ENCODE results near the gene TJP1.

The TJP1 gene

DNA sequence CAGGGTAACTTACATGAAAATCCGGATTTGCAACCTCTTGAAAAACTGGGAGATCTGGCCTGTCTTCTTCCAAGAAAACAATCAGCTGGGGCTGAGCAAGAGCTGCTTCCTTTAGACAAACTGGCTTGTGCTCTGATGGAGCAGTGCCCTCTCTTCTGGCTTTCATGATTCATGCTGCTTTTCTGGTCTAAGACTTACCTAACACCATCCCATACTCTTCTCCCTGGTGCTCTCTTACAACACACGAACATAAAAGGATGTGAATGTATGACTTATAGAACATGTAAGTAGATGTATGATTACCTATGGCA is 9.9 kb downstream of the TJP1 start:
- no peak for DNase-seq (ENCODE audit: low spot score)
- TF ChIP-seq, protein P1, sequence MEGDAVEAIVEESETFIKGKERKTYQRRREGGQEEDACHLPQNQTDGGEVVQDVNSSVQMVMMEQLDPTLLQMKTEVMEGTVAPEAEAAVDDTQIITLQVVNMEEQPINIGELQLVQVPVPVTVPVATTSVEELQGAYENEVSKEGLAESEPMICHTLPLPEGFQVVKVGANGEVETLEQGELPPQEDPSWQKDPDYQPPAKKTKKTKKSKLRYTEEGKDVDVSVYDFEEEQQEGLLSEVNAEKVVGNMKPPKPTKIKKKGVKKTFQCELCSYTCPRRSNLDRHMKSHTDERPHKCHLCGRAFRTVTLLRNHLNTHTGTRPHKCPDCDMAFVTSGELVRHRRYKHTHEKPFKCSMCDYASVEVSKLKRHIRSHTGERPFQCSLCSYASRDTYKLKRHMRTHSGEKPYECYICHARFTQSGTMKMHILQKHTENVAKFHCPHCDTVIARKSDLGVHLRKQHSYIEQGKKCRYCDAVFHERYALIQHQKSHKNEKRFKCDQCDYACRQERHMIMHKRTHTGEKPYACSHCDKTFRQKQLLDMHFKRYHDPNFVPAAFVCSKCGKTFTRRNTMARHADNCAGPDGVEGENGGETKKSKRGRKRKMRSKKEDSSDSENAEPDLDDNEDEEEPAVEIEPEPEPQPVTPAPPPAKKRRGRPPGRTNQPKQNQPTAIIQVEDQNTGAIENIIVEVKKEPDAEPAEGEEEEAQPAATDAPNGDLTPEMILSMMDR (IDR thresholded peaks at IDR 0.05; ENCODE audit: extremely low read depth, missing control alignments): no peak

DNA sequence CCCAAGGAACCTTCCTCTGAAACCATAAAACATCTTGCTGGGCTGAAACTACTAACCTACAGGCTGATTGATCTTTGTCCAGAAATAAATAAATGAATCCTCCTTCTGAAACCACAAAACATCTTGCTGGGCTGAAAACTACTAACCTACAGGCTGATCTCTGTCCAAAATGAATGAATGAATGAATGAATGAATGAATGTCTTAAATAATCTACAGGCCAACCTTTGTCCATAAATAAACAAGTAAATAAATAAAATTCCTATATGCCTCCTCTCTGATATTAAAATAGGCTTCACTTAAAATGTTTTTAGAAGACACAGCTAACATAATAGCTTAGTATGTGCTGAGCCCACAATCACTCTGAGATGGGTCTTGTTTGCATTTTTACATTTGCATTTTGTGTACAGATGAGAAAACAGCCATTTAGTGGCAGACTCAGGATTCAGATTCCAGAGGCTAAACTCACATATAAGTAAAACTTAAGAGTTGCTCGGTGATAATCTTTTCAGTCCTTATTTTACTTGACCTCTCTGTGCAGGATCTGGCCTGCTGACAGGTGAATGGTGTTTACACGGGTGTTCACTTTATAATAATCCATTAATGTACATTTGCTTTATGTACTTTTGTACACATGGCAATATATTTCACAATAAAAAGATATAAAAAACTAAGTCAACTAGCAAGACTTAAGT is 10.4 kb downstream of the TJP1 start:
- no peak for DNase-seq (ENCODE audit: low spot score)
- TF ChIP-seq, protein P1 (IDR thresholded peaks at IDR 0.05; ENCODE audit: extremely low read depth, missing control alignments): no peak

DNA sequence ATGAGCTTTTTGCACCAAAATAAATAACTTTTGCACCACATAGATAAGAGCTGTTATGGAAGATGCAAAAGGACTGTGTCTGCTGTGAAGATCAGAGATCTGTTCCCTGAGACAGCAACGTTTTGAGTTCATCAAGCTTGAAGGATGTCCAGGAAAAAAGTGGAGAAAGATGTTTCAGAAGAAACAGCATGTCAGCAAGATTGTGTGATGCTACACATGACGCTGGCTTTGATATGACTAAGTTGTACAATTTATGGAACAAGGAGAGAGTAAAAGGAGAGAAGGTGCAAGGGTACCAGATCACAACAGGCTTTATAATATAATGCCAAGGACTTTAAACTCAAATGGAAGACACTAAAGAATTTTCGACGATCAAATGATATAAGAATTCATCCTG is 16.6 kb downstream of the TJP1 start:
- TF ChIP-seq, protein P1 (IDR thresholded peaks at IDR 0.05; ENCODE audit: extremely low read depth, missing control alignments): no peak
- no peak for DNase-seq (ENCODE audit: low spot score)

DNA sequence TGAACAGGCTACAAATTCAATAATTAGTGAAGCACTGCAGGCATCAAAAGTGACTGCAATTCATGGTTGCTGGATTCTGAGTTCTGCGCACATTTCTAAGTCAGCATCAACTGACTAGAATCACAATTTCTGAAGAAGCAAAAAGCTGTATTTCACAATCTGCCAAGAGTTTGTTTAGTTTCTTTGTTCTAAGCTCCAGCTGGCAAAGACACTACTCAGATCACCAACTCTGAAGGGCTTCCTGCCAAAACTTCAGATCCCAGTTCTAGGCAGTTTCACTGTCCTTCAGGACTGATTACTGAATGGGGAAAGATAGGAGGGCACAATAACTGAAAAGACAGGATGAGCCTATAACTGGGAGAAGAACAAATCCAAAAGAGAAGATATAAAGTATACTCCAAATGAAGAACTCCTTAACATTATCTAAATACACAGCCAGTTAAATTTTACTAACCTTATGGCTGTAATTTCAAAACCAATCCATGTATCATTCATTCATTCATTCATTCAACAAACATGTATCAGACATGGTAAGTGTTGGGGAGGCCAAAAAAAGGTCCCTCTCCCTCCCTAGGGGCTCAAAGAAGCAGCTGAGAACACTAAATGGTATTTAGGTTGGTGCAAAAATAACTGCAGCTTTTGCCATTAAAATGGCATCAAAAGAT is 17.1 kb downstream of the TJP1 start:
- no peak for DNase-seq (ENCODE audit: low spot score)
- TF ChIP-seq, protein P1 (IDR thresholded peaks at IDR 0.05; ENCODE audit: extremely low read depth, missing control alignments): no peak

DNA sequence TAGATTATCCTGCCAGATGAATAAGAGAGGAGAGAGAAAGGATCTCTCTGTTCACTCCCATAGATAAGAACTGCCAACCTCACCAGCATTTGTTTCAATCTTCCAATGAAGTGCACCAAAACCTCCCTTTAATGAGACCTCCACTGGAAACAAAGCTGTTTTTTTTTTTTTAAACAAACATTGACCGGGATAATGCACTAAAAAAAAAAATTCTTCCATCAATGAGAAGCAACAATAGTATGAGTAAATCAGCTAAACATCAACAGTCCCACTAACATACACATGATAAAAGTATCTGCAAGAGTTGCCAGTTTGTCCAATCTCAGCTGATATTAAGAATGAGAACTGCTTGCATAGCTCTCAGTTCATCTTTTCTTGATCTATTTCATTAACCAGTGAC is 19.9 kb downstream of the TJP1 start:
- no peak for DNase-seq (ENCODE audit: low spot score)
- TF ChIP-seq, protein P1 (IDR thresholded peaks at IDR 0.05; ENCODE audit: extremely low read depth, missing control alignments): no peak

DNA sequence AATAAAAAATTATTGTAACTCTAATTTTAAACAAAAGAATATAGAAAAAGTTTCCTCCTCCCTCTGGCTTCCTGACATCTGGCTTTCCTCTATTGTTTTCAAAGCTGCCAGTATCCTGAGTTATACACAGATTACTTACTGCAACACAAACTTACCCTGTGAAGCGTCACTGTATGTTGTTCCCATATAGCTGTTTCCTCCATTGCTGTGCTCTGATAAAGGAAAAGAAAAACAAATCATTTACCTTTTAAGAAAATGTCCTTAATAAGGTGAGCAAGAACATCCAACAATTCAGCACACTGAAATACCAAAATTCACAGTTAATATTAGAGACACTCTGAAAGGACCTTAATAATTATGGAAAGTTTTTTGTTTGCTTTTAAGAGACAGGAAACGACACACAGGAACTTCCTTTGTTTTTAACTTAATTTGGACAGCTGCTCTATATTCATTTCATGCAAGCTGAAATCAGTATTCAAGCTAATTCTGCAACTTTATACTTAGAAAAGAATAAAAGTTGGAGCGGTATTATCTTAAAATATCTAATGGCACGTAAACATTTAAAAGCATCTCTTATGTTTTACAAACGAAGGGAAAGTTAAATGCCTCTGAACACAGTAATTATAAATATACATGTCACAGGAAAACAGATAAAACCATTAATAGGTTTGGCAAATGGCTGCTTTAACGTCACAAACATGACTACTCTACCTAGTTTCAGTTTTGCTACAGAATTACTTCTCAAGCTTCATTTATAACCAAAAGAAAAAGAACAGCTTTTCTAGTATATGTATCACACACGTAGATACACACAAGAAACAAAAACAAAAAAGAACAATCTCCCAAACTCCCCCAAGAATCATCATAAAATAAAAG is 21.5 kb downstream of the TJP1 start:
- TF ChIP-seq, protein P1 (IDR thresholded peaks at IDR 0.05; ENCODE audit: extremely low read depth, missing control alignments): no peak
- no peak for DNase-seq (ENCODE audit: low spot score)

DNA sequence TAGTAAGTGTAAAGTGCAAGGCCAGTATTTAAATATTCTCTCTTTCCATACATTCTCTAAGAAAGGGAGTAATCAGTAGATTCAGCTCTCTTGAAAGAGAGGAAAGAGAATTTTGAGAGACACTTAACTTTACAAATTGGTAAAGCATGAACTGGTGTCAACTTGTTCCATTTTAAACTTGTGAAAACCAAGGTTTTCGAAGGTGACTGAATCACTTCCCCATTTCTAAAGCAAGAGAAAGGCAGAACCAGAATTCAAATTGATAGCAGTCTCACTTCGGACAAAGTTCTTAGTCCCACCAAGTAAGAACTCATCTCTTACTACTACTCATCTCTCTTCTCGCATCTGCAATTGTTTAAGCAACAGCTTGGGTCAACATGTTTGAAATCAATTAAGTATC is 22.4 kb downstream of the TJP1 start:
- TF ChIP-seq, protein P1 (IDR thresholded peaks at IDR 0.05; ENCODE audit: extremely low read depth, missing control alignments): no peak
- DNase-seq (ENCODE audit: low spot score): no peak

Measured in GM20000 (cell line).